ENCODE results near the gene GTF2A2. TPM values are rescaled to one million over a fixed set of nuclear protein-coding genes. Genes with fewer than 3 reads are reported as not detected.
"Not testable (repeated sequence)": the region's sequence is repeated elsewhere in the genome, so short reads cannot be mapped to it uniquely, and the experiment has no call there.

Gene GTF2A2
- total RNA-seq, 1 experiment from 2014 or later = 230 TPM

- no peak for TF ChIP-seq EZH2 (IDR thresholded peaks at IDR 0.05; ENCODE audit: borderline replicate concordance, low read depth, low read length, poor library complexity, severe bottlenecking)
- no peak for TF ChIP-seq CTCF (conservative IDR thresholded peaks at IDR 0.05; ENCODE audit: low read depth, low read length)
- intact Hi-C loops (cut with micrococcal nuclease; ENCODE audit: unreplicated experiment) = no loop called here
- Histone ChIP-seq H3K27me3 (replicated peaks; ENCODE audit: insufficient read depth, low read depth, low read length, poor library complexity) (no peaks in the 10 kb centered on the region), H3K9me3 (ENCODE audit: low read depth, low read length, poor library complexity, severe bottlenecking) (no peaks in the 10 kb centered on the region), H3K4me3 (ENCODE audit: low read depth, low read length, poor library complexity, severe bottlenecking) (no peak overlapping the region), H3K27ac (ENCODE audit: low read depth, low read length, poor library complexity, severe bottlenecking) (no peak overlapping the region), H3K4me1 (ENCODE audit: insufficient read depth, low read length, poor library complexity, severe bottlenecking) (no peaks in the 10 kb centered on the region), H3K36me3 (ENCODE audit: insufficient read depth, low read length, poor library complexity, severe bottlenecking) (no peaks in the 10 kb centered on the region)
- ChIA-PET CTCF (no interaction called here), POLR2A (ENCODE audit: low non-redundant PET) (no interaction called here)
- BruUV-seq (replicated peaks) = no TSS peak
- peak; percentile 33 for DNase-seq (ENCODE audit: low spot score)
Measured at GRCh38 chr15:59701880-59702279, 44.6 kb upstream of the GTF2A2 start.

- ChIA-PET CTCF (no interaction called here), POLR2A (ENCODE audit: low non-redundant PET) (no interaction called here)
- no peak for TF ChIP-seq EZH2 (IDR thresholded peaks at IDR 0.05; ENCODE audit: borderline replicate concordance, low read depth, low read length, poor library complexity, severe bottlenecking)
- Histone ChIP-seq H3K4me3 (ENCODE audit: low read depth, low read length, poor library complexity, severe bottlenecking) (no peak overlapping the region), H3K27me3 (replicated peaks; ENCODE audit: insufficient read depth, low read depth, low read length, poor library complexity) (no peaks in the 10 kb centered on the region), H3K27ac (ENCODE audit: low read depth, low read length, poor library complexity, severe bottlenecking) (no peak overlapping the region), H3K4me1 (ENCODE audit: insufficient read depth, low read length, poor library complexity, severe bottlenecking) (no peaks in the 10 kb centered on the region), H3K9me3 (ENCODE audit: low read depth, low read length, poor library complexity, severe bottlenecking) (no peaks in the 10 kb centered on the region), H3K36me3 (ENCODE audit: insufficient read depth, low read length, poor library complexity, severe bottlenecking) (no peaks in the 10 kb centered on the region)
- DNase-seq (ENCODE audit: low spot score) = no peak
- intact Hi-C loops (cut with micrococcal nuclease; ENCODE audit: unreplicated experiment) = no loop called here
- BruUV-seq (replicated peaks) = no TSS peak
Measured at GRCh38 chr15:59699810-59700431, 42.6 kb upstream of the GTF2A2 start.

GRCh38 chr15:59698065-59698464, 40.8 kb upstream of the GTF2A2 start:
- H3K27me3 ChIP-seq (replicated peaks; ENCODE audit: insufficient read depth, low read depth, low read length, poor library complexity); POLR2A ChIA-PET (ENCODE audit: low non-redundant PET); CTCF ChIA-PET; BruUV-seq (replicated peaks); intact Hi-C loops (cut with micrococcal nuclease; ENCODE audit: unreplicated experiment); H3K27ac ChIP-seq (ENCODE audit: low read depth, low read length, poor library complexity, severe bottlenecking); H3K9me3 ChIP-seq (ENCODE audit: low read depth, low read length, poor library complexity, severe bottlenecking); H3K4me3 ChIP-seq (ENCODE audit: low read depth, low read length, poor library complexity, severe bottlenecking); DNase-seq (ENCODE audit: low spot score); H3K36me3 ChIP-seq (ENCODE audit: insufficient read depth, low read length, poor library complexity, severe bottlenecking); H3K4me1 ChIP-seq (ENCODE audit: insufficient read depth, low read length, poor library complexity, severe bottlenecking): not testable (repeated sequence)

- CTCF ChIA-PET = no interaction called here
- no peak overlapping the region for H3K4me3 ChIP-seq (ENCODE audit: low read depth, low read length, poor library complexity, severe bottlenecking)
- no peaks in the 10 kb centered on the region for H3K36me3 ChIP-seq (ENCODE audit: insufficient read depth, low read length, poor library complexity, severe bottlenecking)
- H3K4me1 ChIP-seq (ENCODE audit: insufficient read depth, low read length, poor library complexity, severe bottlenecking) = no peaks in the 10 kb centered on the region
- no peak overlapping the region for H3K27ac ChIP-seq (ENCODE audit: low read depth, low read length, poor library complexity, severe bottlenecking)
- TF ChIP-seq CTCF (conservative IDR thresholded peaks at IDR 0.05; ENCODE audit: low read depth, low read length) = no peak
- no peaks in the 10 kb centered on the region for H3K27me3 ChIP-seq (replicated peaks; ENCODE audit: insufficient read depth, low read depth, low read length, poor library complexity)
- no peaks in the 10 kb centered on the region for H3K9me3 ChIP-seq (ENCODE audit: low read depth, low read length, poor library complexity, severe bottlenecking)
- BruUV-seq (replicated peaks) = no TSS peak
- POLR2A ChIA-PET (ENCODE audit: low non-redundant PET) = no interaction called here
- intact Hi-C loops (cut with micrococcal nuclease; ENCODE audit: unreplicated experiment) = no loop called here
- DNase-seq (ENCODE audit: low spot score) = no peak
Measured at GRCh38 chr15:59696332-59696731, 39.0 kb upstream of the GTF2A2 start.
